H1 (cell line): ENCODE results near the gene RGS2. TPM values are rescaled to one million over a fixed set of nuclear protein-coding genes. Genes with fewer than 3 reads are reported as not detected.

Experiments
- BACH1 ChIP-seq: IDR thresholded peaks from 2 replicates; pipeline ENCODE4 v1.6.1; 2012; ENCODE audit warnings: low read length, improper control_type of control experiment
- BCL11A ChIP-seq, 2 experiments: IDR thresholded peaks; one replicate each; pipeline ENCODE4 v1.6.1; 2011; ENCODE audit warnings: low read depth in 2 of 2, low read length in 2 of 2, mild to moderate bottlenecking in 2 of 2
- CHD1 ChIP-seq: IDR thresholded peaks from 2 replicates; pipeline ENCODE4 v1.6.1; 2012; ENCODE audit warnings: low read depth, low read length, improper control_type of control experiment
- CTCF ChIP-seq, 3 experiments: IDR thresholded peaks; 1 replicate in 2 of 3; 2 replicates in 1 of 3; pipeline versions ENCODE4 v1.5.1 to v1.6.1; 2011; ENCODE audit warnings: low read length in 3 of 3, mild to moderate bottlenecking in 3 of 3, inconsistent platforms in 2 of 3, low read depth in 1 of 3, moderate library complexity in 1 of 3; ENCODE audit not compliant: insufficient read depth in 1 of 3; ENCODE audit errors: control extremely low read depth in 1 of 3
- EZH2 ChIP-seq: fragments of 200-600 bp; sonication (generic); IDR thresholded peaks from 2 replicates; pipeline ENCODE4 v1.7.1; 2012; ENCODE audit warnings: low read depth, mild to moderate bottlenecking, moderate library complexity, low read length, inconsistent platforms; ENCODE audit not compliant: severe bottlenecking
- FOSL1 ChIP-seq: IDR thresholded peaks from 2 replicates; pipeline ENCODE4 v1.6.1; 2011; ENCODE audit warnings: mild to moderate bottlenecking, low read depth, low read length, moderate library complexity; ENCODE audit not compliant: insufficient read depth
- KDM1A ChIP-seq: fragments of 200-600, 300-600 bp; sonication (generic); IDR thresholded peaks from 2 replicates; pipeline ENCODE4 v1.7.1; 2016; ENCODE audit warnings: mild to moderate bottlenecking, low read length, borderline replicate concordance
- MAFK ChIP-seq: IDR thresholded peaks from 2 replicates; pipeline ENCODE4 v1.6.1; 2012; ENCODE audit warnings: low read depth, mild to moderate bottlenecking, improper control_type of control experiment, low read length
- PHF8 ChIP-seq: fragments of 200-600 bp; sonication (generic); conservative IDR thresholded peaks from 2 replicates; pipeline ENCODE4 v1.7.1; 2012; ENCODE audit warnings: low read depth, mild to moderate bottlenecking, inconsistent platforms, low read length, moderate library complexity
- SAP30 ChIP-seq: fragments of 300-600 bp; sonication (generic); IDR thresholded peaks from 2 replicates; pipeline ENCODE4 v1.7.1; 2012; ENCODE audit warnings: low read length, moderate library complexity, mild to moderate bottlenecking, inconsistent platforms; ENCODE audit not compliant: insufficient read depth, insufficient replicate concordance
- SIN3A ChIP-seq, 2 experiments: IDR thresholded peaks in 1 of 2; conservative IDR thresholded peaks in 1 of 2; 2 replicates each; pipeline ENCODE4 v1.6.1; 2011 to 2012; ENCODE audit warnings: low read length in 2 of 2, improper control_type of control experiment in 1 of 2, low read depth in 1 of 2, mild to moderate bottlenecking in 1 of 2
- SIX5 ChIP-seq: IDR thresholded peaks from 2 replicates; pipeline ENCODE4 v1.6.1; 2011; ENCODE audit warnings: mild to moderate bottlenecking, low read depth, low read length
- SP2 ChIP-seq: IDR thresholded peaks from 2 replicates; pipeline ENCODE4 v1.6.1; 2012; ENCODE audit warnings: mild to moderate bottlenecking, low read length, inconsistent platforms
- SP4 ChIP-seq: IDR thresholded peaks from 2 replicates; pipeline ENCODE4 v1.6.1; 2012; ENCODE audit warnings: low read length, inconsistent platforms
- SRF ChIP-seq: IDR thresholded peaks from 2 replicates; pipeline ENCODE4 v1.6.1; 2011; ENCODE audit warnings: mild to moderate bottlenecking, low read depth, low read length, moderate library complexity
- SUZ12 ChIP-seq: fragments of 200-600 bp; sonication (generic); IDR thresholded peaks from 2 replicates; pipeline ENCODE4 v1.6.1; 2012; ENCODE audit warnings: mild to moderate bottlenecking, inconsistent platforms, low read length, moderate library complexity, mixed read lengths
- ZNF274 ChIP-seq: IDR thresholded peaks from 2 replicates; pipeline ENCODE4 v1.7.0; 2012; ENCODE audit warnings: low read length, borderline replicate concordance; ENCODE audit errors: extremely low read depth
- polyA plus RNA-seq, 7 experiments: library from polyadenylated mRNA; depleted of rRNA in 3 of 7; stranded (reverse) in 5 of 7; unstranded in 2 of 7; fragments of >200 nt in 5 of 7; fragments of 200-250 nt in 2 of 7; gene quantifications; 1 replicate in 5 of 7; 2 replicates in 1 of 7; 4 replicates in 1 of 7; pipeline versions ENCODE4 v1.2.1 to v1.2.3, GENCODE V29; 2011 to 2013; ENCODE audit warnings: missing spikeins in 2 of 7, mixed read lengths in 2 of 7
- total RNA-seq: library from RNA; stranded (reverse); fragmentation: NEBNext Ultra II Directional; extraction: Animal tissue kit (Norgen Biotek cat#: 25700); gene quantifications from 2 replicates; pipeline ENCODE4 v1.2.1, GENCODE V29; 2021
- TF ChIP-seq, protein P1 (sequence below): IDR thresholded peaks from 2 replicates; pipeline ENCODE4 v1.6.1; 2012; ENCODE audit warnings: inconsistent platforms
- TF ChIP-seq, protein P2 (sequence below): IDR thresholded peaks from 2 replicates; pipeline ENCODE4 v1.6.1; 2012; ENCODE audit warnings: inconsistent platforms

The RGS2 gene
- total and polyA plus RNA-seq, 2 of the 8 experiments (the other 6 are each of a cell fraction or from before 2014, with no cell fraction given) = 9.1 to 17.0 TPM

- TF ChIP-seq MAFK (no peak), FOSL1 (no peak), SP4 (peak; percentile 83; the same call in 1 of the 2 replicates), PHF8 (peak; percentile 98), SIN3A (conservative IDR thresholded peaks at IDR 0.05 in 1 of 2, IDR thresholded peaks at IDR 0.05 in 1 of 2; ENCODE audit: low read depth in 1 of 2, low read length in 2 of 2) (peak in 1 of 2 experiments; percentile 80; a peak in 2 of 4 replicates), SAP30 (peak; percentile 54), SP2 (no peak), BCL11A (IDR thresholded peaks at IDR 0.05; ENCODE audit: low read depth in 2 of 2, low read length in 2 of 2) (no peak), SUZ12 (no peak), EZH2 (no peak), SRF (no peak), BACH1 (no peak), CHD1 (no peak), CTCF (IDR thresholded peaks at IDR 0.05; ENCODE audit: control extremely low read depth in 1 of 3, insufficient read depth in 1 of 3, low read depth in 1 of 3, low read length in 3 of 3) (peak in 1 of 3 experiments; percentile 3; a peak in 1 of 4 replicates), ZNF274 (no peak), SIX5 (no peak), KDM1A (no peak)
- TF ChIP-seq, protein P1, sequence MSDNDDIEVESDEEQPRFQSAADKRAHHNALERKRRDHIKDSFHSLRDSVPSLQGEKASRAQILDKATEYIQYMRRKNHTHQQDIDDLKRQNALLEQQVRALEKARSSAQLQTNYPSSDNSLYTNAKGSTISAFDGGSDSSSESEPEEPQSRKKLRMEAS = peak; percentile 90; the same call in 1 of the 2 replicates
- TF ChIP-seq, protein P2, sequence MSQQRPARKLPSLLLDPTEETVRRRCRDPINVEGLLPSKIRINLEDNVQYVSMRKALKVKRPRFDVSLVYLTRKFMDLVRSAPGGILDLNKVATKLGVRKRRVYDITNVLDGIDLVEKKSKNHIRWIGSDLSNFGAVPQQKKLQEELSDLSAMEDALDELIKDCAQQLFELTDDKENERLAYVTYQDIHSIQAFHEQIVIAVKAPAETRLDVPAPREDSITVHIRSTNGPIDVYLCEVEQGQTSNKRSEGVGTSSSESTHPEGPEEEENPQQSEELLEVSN = peak; percentile 96
Observed at GRCh38 chr1:192808518-192809306, at the start of gene RGS2 (continued).
